GM18505 (cell line): ENCODE results near the gene RUNX2.

Source experiments
- ATAC-seq: cut with Tn5 transposase; IDR thresholded peaks from one replicate; pipeline ENCODE4 v1.9.1; 2021; ENCODE audit not compliant: unreplicated experiment
- POLR2A ChIP-seq: IDR thresholded peaks from 4 replicates; pipeline ENCODE4 v1.6.1; 2011; ENCODE audit warnings: borderline replicate concordance; ENCODE audit not compliant: insufficient read depth, insufficient read length; ENCODE audit errors: extremely low read depth

Gene RUNX2

GRCh38 chr6:45369870-45370269 lies 41.7 kb downstream of the RUNX2 start:
- TF ChIP-seq POLR2A, result no peak
- no peak for ATAC-seq

- no peak for TF ChIP-seq POLR2A
- no peak for ATAC-seq
Observed at GRCh38 chr6:45371924-45372573, 43.9 kb downstream of the RUNX2 start.

GRCh38 chr6:45375449-45375848 lies 47.3 kb downstream of the RUNX2 start:
- ATAC-seq, result no peak
- TF ChIP-seq POLR2A, result no peak

GRCh38 chr6:45376310-45377042 lies 48.3 kb downstream of the RUNX2 start:
- no peak for ATAC-seq

GRCh38 chr6:45377043-45377553 lies 49.0 kb downstream of the RUNX2 start:
- ATAC-seq, result peak; percentile 1
- TF ChIP-seq POLR2A, result no peak

More at GRCh38 chr6:45376310-45377042, 48.3 kb downstream of the RUNX2 start:
- TF ChIP-seq POLR2A, result no peak

- ATAC-seq, result peak; percentile 93
- TF ChIP-seq POLR2A, result peak; percentile 91
Observed at GRCh38 chr6:45377554-45378333, 49.6 kb downstream of the RUNX2 start, which contains the start of gene SUPT3H. Gene SUPT3H, minus strand, starts transcription at chr6:45377934.

GRCh38 chr6:45378334-45378926 lies 50.3 kb downstream of the RUNX2 start:
- no peak for TF ChIP-seq POLR2A
- no peak for ATAC-seq

- no peak for ATAC-seq
- no peak for TF ChIP-seq POLR2A
Observed at GRCh38 chr6:45382391-45382790, 54.3 kb downstream of the RUNX2 start.

GRCh38 chr6:45386501-45386900 lies 58.4 kb downstream of the RUNX2 start:
- ATAC-seq, result no peak
- TF ChIP-seq POLR2A, result no peak

GRCh38 chr6:45387236-45387635 lies 59.1 kb downstream of the RUNX2 start:
- ATAC-seq, result no peak
- TF ChIP-seq POLR2A, result no peak

GRCh38 chr6:45388328-45388727 lies 60.2 kb downstream of the RUNX2 start:
- ATAC-seq, result no peak
- TF ChIP-seq POLR2A, result no peak

GRCh38 chr6:45394586-45395095 lies 66.5 kb downstream of the RUNX2 start:
- ATAC-seq, result no peak
- no peak for TF ChIP-seq POLR2A
